ENCODE data around the gene ARRDC3. TPM values are rescaled to one million over a fixed set of nuclear protein-coding genes. Genes with fewer than 3 reads are reported as not detected.

The ARRDC3 gene
- total and polyA plus RNA-seq, 2 donors (not counting 3 experiments of a cell fraction or from before 2014, with no cell fraction given), result 12.4 to 43.1 TPM

DNA sequence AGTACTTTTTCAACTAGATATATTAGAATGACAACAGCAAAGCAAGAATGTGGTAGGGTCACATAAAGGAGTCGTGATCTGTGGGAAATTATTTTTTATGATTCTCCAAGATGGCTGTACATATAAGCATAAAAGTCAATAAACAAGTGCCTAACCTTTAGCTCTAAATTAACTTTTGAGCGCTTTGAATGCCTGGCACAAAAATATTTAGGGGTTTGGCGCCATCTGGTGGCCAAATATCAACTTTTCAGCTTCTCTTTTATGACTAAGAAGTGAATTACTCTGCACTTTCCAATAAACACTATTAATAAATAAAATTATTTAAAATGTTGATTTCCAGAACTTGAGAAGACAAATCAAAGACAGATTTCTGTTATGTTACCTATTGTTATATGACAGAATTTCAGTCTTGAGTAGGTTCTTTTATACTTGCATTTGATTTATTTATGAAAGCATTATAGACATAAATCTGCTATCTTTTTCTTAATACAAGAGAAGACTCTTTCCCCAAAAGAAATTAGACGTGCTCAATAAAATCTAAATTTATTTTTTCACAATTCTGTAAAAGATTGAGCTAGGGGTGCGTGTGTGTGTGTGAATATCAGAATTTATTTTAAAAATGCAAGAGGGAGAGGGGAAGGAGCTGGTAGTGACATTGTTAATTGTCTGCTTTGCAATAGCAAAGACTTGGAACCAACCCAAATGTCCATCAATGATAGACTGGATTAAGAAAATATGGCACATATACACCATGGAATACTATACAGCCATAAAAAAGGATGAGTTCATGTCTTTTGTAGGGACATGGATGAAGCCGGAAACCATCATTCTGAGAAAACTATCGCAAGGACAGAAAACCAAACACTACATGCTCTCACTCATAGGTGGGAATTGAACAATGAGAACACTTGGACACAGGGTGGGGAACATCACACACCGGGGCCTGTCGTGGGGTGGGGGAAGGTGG lies 36.7 kb upstream of the ARRDC3 start:
- Histone ChIP-seq H3K4me2 (ENCODE audit: insufficient read depth, low read length) (no peak overlapping the region), H3K79me2 (ENCODE audit: control insufficient read depth, insufficient read depth, low read length) (no peaks in the 10 kb centered on the region), H3K4me3 (replicated peaks in 1 of 3; ENCODE audit: insufficient read depth in 1 of 3, low read depth in 1 of 3, low read length in 3 of 3) (no peak overlapping the region), H3K27ac (ENCODE audit: insufficient read depth, low read depth, low read length) (no peak overlapping the region), H3K36me3 (ENCODE audit: control insufficient read depth in 2 of 2, extremely low read depth in 1 of 2, insufficient read depth in 2 of 2, low read length in 2 of 2) (no peaks in the 10 kb centered on the region), H3K4me1 (ENCODE audit: control insufficient read depth, extremely low read depth, insufficient read depth, low read length) (no peaks in the 10 kb centered on the region), H3K9me3 (replicated peaks; ENCODE audit: control insufficient read depth, insufficient read depth, low read length) (no peaks in the 10 kb centered on the region), H4K20me1 (replicated peaks; ENCODE audit: control insufficient read depth, extremely low read depth, insufficient read depth, low read length) (no peaks in the 10 kb centered on the region), H3K27me3 (ENCODE audit: control insufficient read depth in 2 of 2, insufficient read depth in 2 of 2, low read length in 2 of 2) (no peaks in the 10 kb centered on the region), H2AFZ (ENCODE audit: low read depth, low read length) (no peak overlapping the region), H3K9ac (replicated peaks; ENCODE audit: extremely low read depth, insufficient read depth, low read length) (no peak overlapping the region), H3K9me1 (replicated peaks; ENCODE audit: control insufficient read depth, extremely low read depth, insufficient read depth, low read length) (no peaks in the 10 kb centered on the region)
- no TSS peak for BruUV-seq (replicated peaks)
- FAIRE-seq (no peak), DNase-seq (ENCODE audit: low read depth, low spot score) (peak; percentile 77)
- TF ChIP-seq MAX (IDR thresholded peaks at IDR 0.05; ENCODE audit: insufficient read depth, insufficient read length) (no peak), GATA2 (IDR thresholded peaks at IDR 0.05; ENCODE audit: insufficient read depth, insufficient read length, low read depth, low read length) (no peak), EZH2 (IDR thresholded peaks at IDR 0.05; ENCODE audit: borderline replicate concordance, low read depth, low read length, severe bottlenecking) (no peak)
- TF ChIP-seq, protein P1, sequence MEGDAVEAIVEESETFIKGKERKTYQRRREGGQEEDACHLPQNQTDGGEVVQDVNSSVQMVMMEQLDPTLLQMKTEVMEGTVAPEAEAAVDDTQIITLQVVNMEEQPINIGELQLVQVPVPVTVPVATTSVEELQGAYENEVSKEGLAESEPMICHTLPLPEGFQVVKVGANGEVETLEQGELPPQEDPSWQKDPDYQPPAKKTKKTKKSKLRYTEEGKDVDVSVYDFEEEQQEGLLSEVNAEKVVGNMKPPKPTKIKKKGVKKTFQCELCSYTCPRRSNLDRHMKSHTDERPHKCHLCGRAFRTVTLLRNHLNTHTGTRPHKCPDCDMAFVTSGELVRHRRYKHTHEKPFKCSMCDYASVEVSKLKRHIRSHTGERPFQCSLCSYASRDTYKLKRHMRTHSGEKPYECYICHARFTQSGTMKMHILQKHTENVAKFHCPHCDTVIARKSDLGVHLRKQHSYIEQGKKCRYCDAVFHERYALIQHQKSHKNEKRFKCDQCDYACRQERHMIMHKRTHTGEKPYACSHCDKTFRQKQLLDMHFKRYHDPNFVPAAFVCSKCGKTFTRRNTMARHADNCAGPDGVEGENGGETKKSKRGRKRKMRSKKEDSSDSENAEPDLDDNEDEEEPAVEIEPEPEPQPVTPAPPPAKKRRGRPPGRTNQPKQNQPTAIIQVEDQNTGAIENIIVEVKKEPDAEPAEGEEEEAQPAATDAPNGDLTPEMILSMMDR (IDR thresholded peaks at IDR 0.05; ENCODE audit: extremely low read depth in 1 of 2, insufficient read depth in 1 of 2, low read depth in 1 of 2, low read length in 2 of 2), result peak in 1 of 2 donors; percentile 40
- ChIA-PET POLR2A (interaction anchor here (0.5 to 0.9 kb wide), 2 partner anchors 35 to 676 kb away, joined by 3 read pairs; no protein-coding TSS in a partner anchor), CTCF (interaction anchor here (0.6 to 7.9 kb wide), 79 partner anchors 9 to 982 kb away, joined by 3 to 287 read pairs (median 4); partner anchors contain the start of gene ARRDC3)
- intact Hi-C loops (cut with micrococcal nuclease) (loop anchor here (1.0 to 10.0 kb wide), 6 partner anchors 35 to 715 kb away; no protein-coding TSS in a partner anchor), dilution Hi-C loops (cut with MboI; ENCODE audit: extremely low pct_ligation_motif_present, low sequenced_read_pairs) (no loop called here)
